Measurements from ENCODE around the gene GRIFIN. TPM values are rescaled to one million over a fixed set of nuclear protein-coding genes. Genes with fewer than 3 reads are reported as not detected.

GRIFIN gene
- total and polyA plus RNA-seq, 2 donors = not detected

- WGBS = 78% methylated on average over 21 of the region's 21 CpGs
- H3K27ac ChIP-seq (ENCODE audit: low read depth) = no peak overlapping the region
- H3K36me3 ChIP-seq (ENCODE audit: insufficient read depth) = no peaks in the 10 kb centered on the region
- no peak overlapping the region for H3K4me3 ChIP-seq (ENCODE audit: low read depth, low read length)
- peak; percentile 74 for DNase-seq (ENCODE audit: extremely low spot score)
- H3K4me1 ChIP-seq (ENCODE audit: insufficient read depth) = no peaks in the 10 kb centered on the region
These were observed 35.5 kb downstream of the GRIFIN start for GRCh38 chr7:2440608-2441245.

- Histone ChIP-seq H3K4me1 (ENCODE audit: insufficient read depth) (no peaks in the 10 kb centered on the region), H3K36me3 (ENCODE audit: insufficient read depth) (no peaks in the 10 kb centered on the region), H3K4me3 (ENCODE audit: low read depth, low read length) (no peak overlapping the region), H3K27ac (ENCODE audit: low read depth) (no peak overlapping the region)
- 92% methylated on average over 13 of the region's 13 CpGs for WGBS
- DNase-seq (ENCODE audit: extremely low spot score) = no peak
These were observed 37.4 kb downstream of the GRIFIN start for GRCh38 chr7:2438775-2439174.

- H3K27ac ChIP-seq (ENCODE audit: low read depth) = no peak overlapping the region
- no peaks in the 10 kb centered on the region for H3K36me3 ChIP-seq (ENCODE audit: insufficient read depth)
- WGBS = 84% methylated on average over 7 of the region's 7 CpGs
These were observed 38.0 kb downstream of the GRIFIN start for GRCh38 chr7:2438186-2438585.

GRCh38 chr7:2437537-2438148, 38.6 kb downstream of the GRIFIN start:
- no peak overlapping the region for H3K27ac ChIP-seq (ENCODE audit: low read depth)
- H3K4me1 ChIP-seq (ENCODE audit: insufficient read depth) = no peaks in the 10 kb centered on the region
- no peak for DNase-seq (ENCODE audit: extremely low spot score)
- no peak overlapping the region for H3K4me3 ChIP-seq (ENCODE audit: low read depth, low read length)
- no peaks in the 10 kb centered on the region for H3K36me3 ChIP-seq (ENCODE audit: insufficient read depth)
- WGBS = 86% methylated on average over 16 of the region's 16 CpGs

More at GRCh38 chr7:2438186-2438585, 38.0 kb downstream of the GRIFIN start:
- H3K4me3 ChIP-seq (ENCODE audit: low read depth, low read length) = no peak overlapping the region
- no peak for DNase-seq (ENCODE audit: extremely low spot score)
- no peaks in the 10 kb centered on the region for H3K4me1 ChIP-seq (ENCODE audit: insufficient read depth)

GRCh38 chr7:2437136-2437535, 39.1 kb downstream of the GRIFIN start:
- no peaks in the 10 kb centered on the region for H3K36me3 ChIP-seq (ENCODE audit: insufficient read depth)
- no peak for DNase-seq (ENCODE audit: extremely low spot score)

GRCh38 chr7:2436341-2437104, 39.7 kb downstream of the GRIFIN start:
- Histone ChIP-seq H3K4me1 (ENCODE audit: insufficient read depth) (no peaks in the 10 kb centered on the region), H3K27ac (ENCODE audit: low read depth) (no peak overlapping the region), H3K36me3 (ENCODE audit: insufficient read depth) (no peaks in the 10 kb centered on the region), H3K4me3 (ENCODE audit: low read depth, low read length) (no peak overlapping the region)
- WGBS = 87% methylated on average over 25 of the region's 25 CpGs
- no peak for DNase-seq (ENCODE audit: extremely low spot score)

More at GRCh38 chr7:2437136-2437535, 39.1 kb downstream of the GRIFIN start:
- WGBS = 84% methylated on average over 9 of the region's 9 CpGs
- Histone ChIP-seq H3K27ac (ENCODE audit: low read depth) (no peak overlapping the region), H3K4me1 (ENCODE audit: insufficient read depth) (no peaks in the 10 kb centered on the region), H3K4me3 (ENCODE audit: low read depth, low read length) (no peak overlapping the region)

- WGBS = 89% methylated on average over 5 of the region's 5 CpGs
- Histone ChIP-seq H3K27ac (ENCODE audit: low read depth) (no peak overlapping the region), H3K4me1 (ENCODE audit: insufficient read depth) (no peaks in the 10 kb centered on the region), H3K36me3 (ENCODE audit: insufficient read depth) (no peaks in the 10 kb centered on the region), H3K4me3 (ENCODE audit: low read depth, low read length) (no peak overlapping the region)
- no peak for DNase-seq (ENCODE audit: extremely low spot score)
These were observed 41.1 kb downstream of the GRIFIN start for GRCh38 chr7:2435146-2435545.

- no peak overlapping the region for H3K27ac ChIP-seq (ENCODE audit: low read depth)
- H3K4me1 ChIP-seq (ENCODE audit: insufficient read depth) = no peaks in the 10 kb centered on the region
- no peak overlapping the region for H3K4me3 ChIP-seq (ENCODE audit: low read depth, low read length)
- WGBS = 96% methylated on average over 42 of the region's 42 CpGs
- DNase-seq (ENCODE audit: extremely low spot score) = no peak
- H3K36me3 ChIP-seq (ENCODE audit: insufficient read depth) = no peaks in the 10 kb centered on the region
These were observed 42.3 kb downstream of the GRIFIN start for GRCh38 chr7:2433713-2434550.

GRCh38 chr7:2432910-2433712, 43.1 kb downstream of the GRIFIN start:
- no peak for DNase-seq (ENCODE audit: extremely low spot score)
- H3K4me3 ChIP-seq (ENCODE audit: low read depth, low read length) = no peak overlapping the region
- no peak overlapping the region for H3K27ac ChIP-seq (ENCODE audit: low read depth)
- WGBS = 98% methylated on average over 85 of the region's 85 CpGs
- H3K36me3 ChIP-seq (ENCODE audit: insufficient read depth) = no peaks in the 10 kb centered on the region
- H3K4me1 ChIP-seq (ENCODE audit: insufficient read depth) = no peaks in the 10 kb centered on the region

- no peaks in the 10 kb centered on the region for H3K36me3 ChIP-seq (ENCODE audit: insufficient read depth)
- no peak overlapping the region for H3K4me3 ChIP-seq (ENCODE audit: low read depth, low read length)
- WGBS = 87% methylated on average over 3 of the region's 3 CpGs
- H3K27ac ChIP-seq (ENCODE audit: low read depth) = no peak overlapping the region
- DNase-seq (ENCODE audit: extremely low spot score) = no peak
- H3K4me1 ChIP-seq (ENCODE audit: insufficient read depth) = no peaks in the 10 kb centered on the region
These were observed 44.8 kb downstream of the GRIFIN start for GRCh38 chr7:2431260-2431867.

GRCh38 chr7:2425749-2426148, 50.4 kb downstream of the GRIFIN start:
- Histone ChIP-seq H3K4me1 (ENCODE audit: insufficient read depth) (no peaks in the 10 kb centered on the region), H3K27ac (ENCODE audit: low read depth) (no peak overlapping the region), H3K36me3 (ENCODE audit: insufficient read depth) (no peaks in the 10 kb centered on the region), H3K4me3 (ENCODE audit: low read depth, low read length) (no peak overlapping the region)
- 82% methylated on average over 10 of the region's 10 CpGs for WGBS
- no peak for DNase-seq (ENCODE audit: extremely low spot score)
